NCI-H146 treated with DMSO at 0.1 percent for 48 hours (cell line): Measurements from ENCODE around the gene NBDY.
"Not testable (repeated sequence)": the region's sequence is repeated elsewhere in the genome, so short reads cannot be mapped to it uniquely, and the experiment has no call there.

Experiments
- DNase-seq: peaks from one replicate; lab custom pipeline; 2025; ENCODE audit not compliant: unreplicated experiment; lab: John Stamatoyannopoulos, UW

NBDY gene

GRCh38 chrX:56764153-56764974 lies 35.3 kb downstream of the NBDY start:
- no peak for DNase-seq

GRCh38 chrX:56764975-56765791 lies 36.1 kb downstream of the NBDY start:
- DNase-seq: no peak

- no peak for DNase-seq
Observed at GRCh38 chrX:56765811-56766553, 36.9 kb downstream of the NBDY start.

GRCh38 chrX:56766554-56767347 lies 37.7 kb downstream of the NBDY start:
- DNase-seq: no peak

- DNase-seq: not testable (repeated sequence)
Observed at GRCh38 chrX:56767348-56768119, 38.5 kb downstream of the NBDY start.

GRCh38 chrX:56768120-56768660 lies 39.1 kb downstream of the NBDY start:
- not testable (repeated sequence) for DNase-seq

- not testable (repeated sequence) for DNase-seq
Observed at GRCh38 chrX:56772675-56773521, 43.9 kb downstream of the NBDY start.

- not testable (repeated sequence) for DNase-seq
Observed at GRCh38 chrX:56773522-56774060, 44.5 kb downstream of the NBDY start.

GRCh38 chrX:56778099-56778923 lies 49.3 kb downstream of the NBDY start:
- DNase-seq: not testable (repeated sequence)

- not testable (repeated sequence) for DNase-seq
Observed at GRCh38 chrX:56778924-56779468, 50.0 kb downstream of the NBDY start.

- DNase-seq: not testable (repeated sequence)
Observed at GRCh38 chrX:56780681-56781649, 51.9 kb downstream of the NBDY start.

GRCh38 chrX:56782352-56782751 lies 53.3 kb downstream of the NBDY start:
- DNase-seq: no peak

GRCh38 chrX:56782791-56783449 lies 53.9 kb downstream of the NBDY start:
- no peak for DNase-seq

GRCh38 chrX:56783450-56783831 lies 54.4 kb downstream of the NBDY start:
- peak; percentile 67 for DNase-seq

- no peak for DNase-seq
Observed at GRCh38 chrX:56783996-56784620, 55.1 kb downstream of the NBDY start.
